GF-D8 (cell line): ENCODE results near the gene RPS24.
"Not testable (repeated sequence)": the region's sequence is repeated elsewhere in the genome, so short reads cannot be mapped to it uniquely, and the experiment has no call there.

Source experiments
- DNase-seq: peaks from one replicate; lab custom pipeline; 2025; lab: John Stamatoyannopoulos, UW

RPS24 gene

DNA sequence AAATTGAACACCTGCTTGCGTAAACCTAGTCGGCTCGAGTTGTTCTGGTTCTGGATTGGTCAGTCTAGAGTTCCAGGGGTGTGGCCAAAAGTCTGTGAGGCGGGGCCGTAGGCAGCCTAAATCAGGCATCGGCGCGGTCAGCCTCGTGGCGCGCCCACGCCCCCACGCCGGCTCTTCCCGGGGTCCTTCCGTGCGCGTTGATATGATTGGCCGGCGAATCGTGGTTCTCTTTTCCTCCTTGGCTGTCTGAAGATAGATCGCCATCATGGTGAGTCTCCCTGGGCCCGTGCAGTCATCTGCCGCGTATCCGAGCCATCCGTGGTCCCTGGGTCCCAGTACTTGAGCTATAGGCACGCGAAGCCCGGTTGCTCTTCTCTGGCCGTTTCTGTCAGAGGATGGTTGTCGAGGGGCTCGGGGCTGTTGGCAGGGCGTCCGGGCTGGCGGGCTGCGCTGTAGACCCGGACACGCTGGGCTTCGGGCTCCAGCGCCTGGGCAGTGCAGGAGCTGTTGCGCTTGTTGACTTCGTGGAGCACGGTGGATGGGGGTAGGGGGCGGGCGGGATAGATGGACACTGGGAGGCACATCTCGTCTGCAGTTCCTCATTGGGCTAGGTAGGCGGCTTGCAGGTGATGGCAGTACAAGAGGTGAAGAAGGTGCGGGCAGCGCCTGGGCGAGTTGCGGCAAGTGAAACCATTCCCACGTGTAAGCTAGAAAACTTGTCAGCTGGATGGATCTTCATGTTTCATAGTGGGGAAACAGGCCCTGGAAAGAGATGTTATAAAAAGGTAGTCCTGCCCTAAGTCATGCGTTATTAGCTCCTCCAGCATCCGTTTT lies at the start of gene RPS24:
Gene RPS24, plus strand, starts transcription at position 227 of the 834 bp plus-strand sequence. Its CDS starts 39 bp downstream, at position 266.
- DNase-seq = peak; percentile 94

GRCh38 chr10:77984986-77985385 lies 48.7 kb upstream of the RPS24 start:
- no peak for DNase-seq

- DNase-seq = no peak
These were observed 45.9 kb upstream of the RPS24 start for GRCh38 chr10:77987671-77988255.

GRCh38 chr10:77989081-77989724 lies 44.5 kb upstream of the RPS24 start:
- DNase-seq = no peak

GRCh38 chr10:77993620-77994019 lies 40.0 kb upstream of the RPS24 start:
- no peak for DNase-seq

DNA sequence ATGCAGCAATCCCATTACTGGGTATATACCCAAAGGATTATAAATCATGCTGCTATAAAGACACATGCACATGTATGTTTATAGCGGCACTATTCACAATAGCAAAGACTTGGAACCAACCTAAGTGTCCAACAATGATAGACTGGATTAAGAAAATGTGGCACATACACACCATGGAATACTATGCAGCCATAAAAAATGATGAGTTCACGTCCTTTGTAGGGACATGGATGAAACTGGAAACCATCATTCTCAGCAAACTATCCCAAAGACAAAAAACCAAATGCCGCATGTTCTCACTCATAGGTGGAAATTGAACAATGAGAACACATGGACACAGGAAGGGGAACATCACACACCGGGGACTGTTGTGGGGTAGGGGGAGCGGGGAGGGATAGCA lies 34.9 kb upstream of the RPS24 start:
- not testable (repeated sequence) for DNase-seq

GRCh38 chr10:78000206-78000605 lies 33.5 kb upstream of the RPS24 start:
- no peak for DNase-seq

GRCh38 chr10:78000956-78001472 lies 32.6 kb upstream of the RPS24 start:
- DNase-seq = no peak

GRCh38 chr10:78002541-78003288 lies 30.9 kb upstream of the RPS24 start:
- no peak for DNase-seq

DNA sequence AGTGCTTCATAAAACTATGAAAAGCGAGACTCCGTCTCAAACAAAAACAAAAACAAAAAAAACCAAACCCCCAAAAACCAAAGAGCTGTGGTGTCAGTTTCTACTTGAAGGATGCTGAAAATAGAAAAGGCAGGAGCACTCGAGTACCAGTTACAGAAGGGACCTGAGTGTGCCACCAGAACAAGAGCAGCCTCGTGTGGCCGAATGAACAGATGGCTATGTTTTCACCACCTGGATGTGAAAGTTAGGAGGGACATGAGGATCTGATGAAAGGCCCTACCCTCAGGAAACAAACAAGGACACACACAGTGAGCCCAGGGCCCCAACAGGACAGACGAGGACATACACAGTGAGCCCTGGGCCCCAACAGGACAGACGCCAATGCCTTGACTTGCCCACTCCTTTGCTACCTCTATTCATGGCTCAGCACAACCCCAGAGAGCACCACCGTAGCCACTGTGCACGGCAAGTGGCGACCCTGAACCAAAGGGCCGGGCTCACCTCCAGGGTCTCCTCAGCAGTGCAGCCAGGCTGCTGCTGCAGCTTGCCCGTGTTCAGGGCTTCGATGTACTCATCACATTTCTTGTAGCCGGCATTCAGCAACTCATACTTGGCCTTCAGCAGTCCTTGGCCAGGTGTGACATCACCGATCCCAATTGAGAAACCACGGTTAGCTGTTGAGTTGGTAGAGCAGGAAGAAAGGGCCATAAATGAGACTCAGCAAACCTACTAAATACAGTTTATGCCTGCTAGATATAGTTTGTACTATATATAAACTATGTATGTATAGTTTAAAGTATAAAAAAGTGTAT lies 29.2 kb upstream of the RPS24 start:
- DNase-seq = no peak

DNA sequence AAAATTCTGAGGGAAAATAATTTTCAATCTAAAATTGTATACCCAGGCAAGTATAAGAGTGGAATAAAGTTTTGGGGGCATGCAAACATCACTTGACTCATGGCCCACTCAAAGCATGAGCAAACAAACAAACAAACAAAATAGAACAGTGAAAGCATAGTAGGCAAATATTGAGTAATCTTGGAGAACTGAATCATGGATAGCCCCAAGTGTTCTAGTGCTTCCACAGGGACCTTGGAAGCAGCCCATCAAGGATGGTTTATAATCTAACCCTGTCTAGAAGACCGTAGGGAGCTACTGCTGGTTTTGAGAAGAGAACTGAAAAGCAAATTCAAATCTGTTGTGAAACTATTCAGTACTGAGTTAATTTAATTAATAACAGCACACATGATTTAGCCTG lies 26.5 kb upstream of the RPS24 start:
- no peak for DNase-seq

- DNase-seq = no peak
These were observed 24.0 kb upstream of the RPS24 start for GRCh38 chr10:78009662-78010061.

- DNase-seq = no peak
These were observed 23.4 kb upstream of the RPS24 start for GRCh38 chr10:78010278-78010677.

GRCh38 chr10:78011065-78011464 lies 22.6 kb upstream of the RPS24 start:
- DNase-seq = no peak

DNA sequence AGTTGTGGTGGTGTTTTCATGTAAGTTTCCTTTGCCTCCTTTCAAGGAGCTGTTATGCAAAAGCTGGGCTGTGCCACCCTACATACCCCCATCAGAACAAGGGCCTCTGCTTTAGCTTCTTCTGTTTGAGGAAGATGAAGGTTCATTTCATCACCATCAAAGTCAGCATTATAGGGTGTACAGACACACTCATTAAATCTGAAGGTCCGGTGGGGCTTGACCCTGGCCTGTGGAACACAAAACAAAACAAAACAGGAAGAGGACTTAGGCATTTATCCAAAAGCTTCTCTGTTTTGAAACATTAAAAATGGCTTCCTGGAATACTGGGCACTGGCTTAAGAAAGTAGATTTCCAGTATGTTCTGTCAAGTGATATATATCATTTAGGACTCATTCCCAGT lies 20.1 kb upstream of the RPS24 start:
- DNase-seq = no peak

- DNase-seq = no peak
These were observed 18.1 kb upstream of the RPS24 start for GRCh38 chr10:78015546-78015945.

DNA sequence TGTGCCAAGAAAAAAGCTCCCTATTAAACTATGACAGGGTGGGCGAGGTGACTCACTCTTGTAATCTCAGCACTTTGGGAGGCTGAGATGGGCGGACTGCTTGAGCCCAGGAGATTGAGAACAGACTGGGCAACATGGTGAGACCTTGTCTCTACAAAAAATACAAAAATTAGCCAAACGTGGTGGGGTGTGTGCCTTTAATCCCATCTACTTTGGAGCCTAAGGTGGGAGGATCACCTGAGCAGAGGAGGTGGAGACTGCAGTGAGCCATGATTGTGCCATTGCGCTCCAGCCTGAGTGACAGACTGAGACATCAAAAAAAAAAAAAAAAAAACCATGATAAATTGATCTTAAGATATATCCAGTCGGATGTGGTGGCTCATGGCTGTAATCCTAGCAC lies 15.8 kb upstream of the RPS24 start:
- no peak for DNase-seq

DNA sequence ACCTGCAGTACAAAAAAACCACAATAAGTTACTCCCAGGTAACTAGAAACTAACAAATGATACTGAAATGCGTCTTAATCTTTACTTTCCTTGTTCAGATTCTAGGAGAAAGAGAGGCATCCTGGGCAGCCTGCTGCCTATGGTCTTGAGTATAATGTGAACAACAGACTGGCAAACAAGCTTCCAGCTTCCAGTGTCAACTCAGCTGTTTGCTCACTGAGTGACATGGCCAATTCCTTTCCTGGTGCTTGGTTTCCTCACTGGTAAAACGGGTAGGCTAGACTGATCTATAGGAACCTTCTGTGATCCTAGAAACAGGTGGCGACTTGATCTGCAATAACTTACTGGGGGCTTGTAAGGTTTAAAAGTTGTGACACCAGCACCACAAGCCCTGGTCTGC lies 14.4 kb upstream of the RPS24 start:
- no peak for DNase-seq

GRCh38 chr10:78021201-78021600 lies 12.5 kb upstream of the RPS24 start:
- no peak for DNase-seq

DNA sequence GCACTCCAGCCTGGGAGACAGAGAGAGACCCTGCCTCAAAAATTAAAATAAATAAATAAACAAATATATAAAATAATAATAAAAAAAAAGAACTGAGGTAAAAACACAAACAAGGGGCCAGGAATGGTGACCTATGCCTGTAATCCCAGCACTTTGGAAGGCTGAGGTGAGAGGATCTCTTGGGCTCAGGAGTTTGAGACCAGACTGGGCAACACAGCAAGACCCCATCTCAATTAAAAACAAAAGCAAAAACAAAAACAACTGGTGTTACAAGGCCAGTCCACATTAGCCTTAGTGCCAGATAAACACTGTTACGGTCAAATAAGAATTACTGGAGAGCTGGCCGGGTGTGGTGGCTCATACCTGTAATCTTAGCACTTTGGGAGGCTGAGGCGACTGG lies 9.9 kb upstream of the RPS24 start:
- no peak for DNase-seq

DNA sequence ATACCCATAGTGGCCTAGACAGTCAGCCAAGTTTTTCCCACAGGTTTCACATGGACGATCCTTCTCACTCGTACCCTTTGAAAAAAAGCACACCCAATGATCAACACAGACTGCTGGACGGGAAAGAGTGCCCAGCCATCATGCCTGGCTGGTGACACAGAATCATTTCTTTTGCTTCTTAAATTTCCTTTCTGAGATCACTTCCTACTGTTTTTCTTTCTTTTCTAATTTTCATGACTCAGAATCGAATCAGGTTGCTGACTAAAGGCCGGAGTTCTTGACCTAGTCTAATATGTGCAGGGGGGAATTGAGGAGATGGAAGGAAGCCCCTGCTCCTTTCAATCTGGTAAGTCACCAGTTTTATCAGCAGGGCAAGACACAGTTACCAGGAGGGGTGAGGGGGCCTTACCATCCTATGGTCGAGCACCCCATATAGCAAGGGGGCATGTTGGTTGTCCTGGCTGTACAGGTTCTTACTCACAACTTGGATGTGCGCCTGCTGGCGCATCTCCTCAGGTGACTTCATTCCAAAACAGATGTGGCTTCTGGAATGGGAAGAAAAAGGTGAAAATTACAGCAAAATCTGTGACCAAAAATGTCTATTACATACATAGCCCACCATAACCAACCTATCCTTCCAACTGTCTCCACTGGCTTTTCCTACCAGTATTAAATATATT lies 7.8 kb upstream of the RPS24 start:
- no peak for DNase-seq
